A549 (cell line): ENCODE data around the gene VWCE. TPM values are rescaled to one million over a fixed set of nuclear protein-coding genes. Genes with fewer than 3 reads are reported as not detected.

Experiments
- ATAC-seq, 2 experiments: fragments of 200-7000 bp in 1 of 2; fragments of >200 bp in 1 of 2; cut with Nextera tagmentation in 1 of 2; cut with Tn5 transposase in 1 of 2; 3 replicates each; pipeline versions ENCODE4 v1.8.0 to v1.9.1; 2018 to 2020; ENCODE audit warnings: mild to moderate bottlenecking in 1 of 2, moderate library complexity in 1 of 2
- CTCF ChIA-PET: fragments of 300-600 bp; sonication (Branson Sonifier 250); formaldehyde crosslinking; extraction: SDS; loops from one replicate; lab custom pipeline; 2021; ENCODE audit warnings: antibody characterized with exemption, inconsistent platforms; lab: Yijun Ruan, JAX
- POLR2A ChIA-PET: fragments of 350-600 bp; formaldehyde crosslinking; extraction: SDS; loops from one replicate; lab custom pipeline; 2021; ENCODE audit warnings: antibody characterized with exemption, inconsistent platforms; lab: Yijun Ruan, JAX
- DNase-seq, 2 experiments: peaks; one replicate each; pipeline versions ENCODE4 v3.0.0 to v3.0.0-alpha.2; 2011 to 2016; ENCODE audit warnings: low read depth in 1 of 2, low spot score in 1 of 2
- FAIRE-seq: peaks from 2 replicates; lab custom pipeline; 2011; peaks lifted over from hg19 to GRCh38; lab: Jason Lieb, UNC
- H3K27ac ChIP-seq, 2 experiments: fragments of >200 bp; sonication (Bioruptor Twin); formaldehyde crosslinking; 3 replicates each; pipeline ENCODE4 v1.5.1; 2016 to 2017
- H3K4me1 ChIP-seq: fragments of >200 bp; sonication (Bioruptor Twin); formaldehyde crosslinking; 3 replicates; pipeline ENCODE4 v1.6.1; 2016
- H3K4me2 ChIP-seq: fragments of >200 bp; sonication (Bioruptor Twin); formaldehyde crosslinking; 3 replicates; pipeline ENCODE4 v1.6.1; 2016
- H3K4me3 ChIP-seq: fragments of >200 bp; sonication (Bioruptor Twin); formaldehyde crosslinking; 3 replicates; pipeline ENCODE4 v1.5.1; 2016
- H3K9me3 ChIP-seq: fragments of >200 bp; sonication (Bioruptor Twin); formaldehyde crosslinking; 3 replicates; pipeline ENCODE4 v1.6.1; 2016
- CEBPB ChIP-seq, 2 experiments: fragments of >200 bp in 1 of 2; sonication (Bioruptor Twin) in 1 of 2; formaldehyde crosslinking in 1 of 2; IDR thresholded peaks; 2 replicates each; pipeline ENCODE4 v1.6.1; 2012 to 2016
- CHD2 ChIP-seq: fragments of 150-350 bp; IDR thresholded peaks from 2 replicates; pipeline ENCODE4 v1.6.1; 2014; ENCODE audit warnings: low read length; ENCODE audit not compliant: partially characterized antibody
- CTCF ChIP-seq: fragments of >200 bp; sonication (Bioruptor Twin); formaldehyde crosslinking; IDR thresholded peaks from 3 replicates; pipeline ENCODE4 v1.5.1; 2016
- ELK1 ChIP-seq: fragments of 150-350 bp; IDR thresholded peaks from 2 replicates; pipeline ENCODE4 v1.6.1; 2014; ENCODE audit warnings: low read depth, mild to moderate bottlenecking, low read length
- FOXS1 ChIP-seq: fragments of 250-450 bp; sonication (Bioruptor Pico); IDR thresholded peaks from 2 replicates; pipeline ENCODE4 v1.5.0; 2020; ENCODE audit warnings: mild to moderate bottlenecking, moderate library complexity
- HOXB5 ChIP-seq: fragments of 250-450 bp; sonication (Bioruptor Pico); IDR thresholded peaks from 2 replicates; pipeline ENCODE4 v1.5.0; 2020; ENCODE audit warnings: mild to moderate bottlenecking, moderate library complexity
- JUN ChIP-seq, 2 experiments: fragments of >200 bp; sonication (Bioruptor Twin); formaldehyde crosslinking; IDR thresholded peaks; 2 replicates in 1 of 2; 3 replicates in 1 of 2; pipeline ENCODE4 v1.6.1; 2016 to 2017
- JUNB ChIP-seq: fragments of >200 bp; sonication (Bioruptor Twin); formaldehyde crosslinking; IDR thresholded peaks from 2 replicates; pipeline ENCODE4 v1.6.1; 2016
- NFE2L2 ChIP-seq: fragments of 150-350 bp; conservative IDR thresholded peaks from 2 replicates; pipeline ENCODE4 v1.6.1; 2014; ENCODE audit warnings: low read length
- NR3C1 ChIP-seq: fragments of >200 bp; sonication (Bioruptor Twin); formaldehyde crosslinking; IDR thresholded peaks from 3 replicates; pipeline ENCODE4 v1.6.1; 2017
- POLR2A ChIP-seq: IDR thresholded peaks from 2 replicates; pipeline ENCODE4 v1.6.1; 2012; ENCODE audit warnings: mild to moderate bottlenecking, low read length
- RAD21 ChIP-seq, 2 experiments: fragments of >200 bp in 1 of 2; sonication (Bioruptor Twin) in 1 of 2; formaldehyde crosslinking in 1 of 2; IDR thresholded peaks in 1 of 2; conservative IDR thresholded peaks in 1 of 2; 2 replicates in 1 of 2; 3 replicates in 1 of 2; pipeline ENCODE4 v1.6.1; 2012 to 2018; ENCODE audit warnings: inconsistent platforms in 1 of 2
- RCOR1 ChIP-seq: fragments of 150-350 bp; IDR thresholded peaks from 2 replicates; pipeline ENCODE4 v1.6.1; 2014; ENCODE audit warnings: antibody characterized with exemption, low read length, low read depth
- SMC3 ChIP-seq: fragments of >200 bp; sonication (Bioruptor Twin); formaldehyde crosslinking; IDR thresholded peaks from 3 replicates; pipeline ENCODE4 v1.6.1; 2018; ENCODE audit warnings: inconsistent platforms
- SREBF2 ChIP-seq: fragments of 450-650 bp; IDR thresholded peaks from 2 replicates; pipeline ENCODE4 v1.6.1; 2014; ENCODE audit warnings: mild to moderate bottlenecking, moderate library complexity
- ZNF302 ChIP-seq: fragments of 250-450 bp; sonication (Bioruptor Pico); IDR thresholded peaks from 2 replicates; pipeline ENCODE4 v1.9.0; 2021; ENCODE audit warnings: inconsistent platforms, mild to moderate bottlenecking, moderate library complexity
- WGBS: methylation state at CpG from one replicate; pipeline ENCODE4 v1.1.6; 2017; ENCODE audit errors: missing lambda C conversion rate; 5-methylcytosine and 5-hydroxymethylcytosine counted together
- polyA minus RNA-seq: library from RNA; depleted of rRNA, polyadenylated mRNA; stranded (reverse); fragments of >200 nt; gene quantifications from 2 replicates; pipeline ENCODE4 v1.2.3, GENCODE V29; 2011; rRNA and poly(A)+ RNA removed
- polyA plus RNA-seq, 4 experiments: library from polyadenylated mRNA; depleted of rRNA in 3 of 4; stranded (reverse); fragments of >200 nt; fragmentation: RNase III in 1 of 4; extraction: RNeasy Plus Mini Kit Qiagen cat#74134 plus additional on column Dnase treatment in 1 of 4; gene quantifications; 2 replicates in 3 of 4; 3 replicates in 1 of 4; pipeline ENCODE4 v1.2.3, GENCODE V29; 2011 to 2017
- TF ChIP-seq, protein P1 (sequence below): IDR thresholded peaks from 2 replicates; pipeline ENCODE4 v1.6.1; 2012

Gene VWCE
- polyA plus RNA-seq (2011; rRNA removed) (0.53 and 0.65 TPM in 2 replicates), polyA plus RNA-seq (2017; fragmentation: RNase III; extraction: RNeasy Plus Mini Kit Qiagen cat#74134 plus additional on column Dnase treatment) (0.45 to 0.79 TPM (median 0.63 TPM) in 3 replicates), polyA minus RNA-seq (0.45 and 0.58 TPM in 2 replicates)
- 0.42 and 0.51 TPM in 2 replicates for polyA plus RNA-seq (2012; cell fraction: cytosol; rRNA removed)
- 4.1 and 4.5 TPM in 2 replicates for polyA plus RNA-seq (2012; cell fraction: nucleus; rRNA removed)

DNA sequence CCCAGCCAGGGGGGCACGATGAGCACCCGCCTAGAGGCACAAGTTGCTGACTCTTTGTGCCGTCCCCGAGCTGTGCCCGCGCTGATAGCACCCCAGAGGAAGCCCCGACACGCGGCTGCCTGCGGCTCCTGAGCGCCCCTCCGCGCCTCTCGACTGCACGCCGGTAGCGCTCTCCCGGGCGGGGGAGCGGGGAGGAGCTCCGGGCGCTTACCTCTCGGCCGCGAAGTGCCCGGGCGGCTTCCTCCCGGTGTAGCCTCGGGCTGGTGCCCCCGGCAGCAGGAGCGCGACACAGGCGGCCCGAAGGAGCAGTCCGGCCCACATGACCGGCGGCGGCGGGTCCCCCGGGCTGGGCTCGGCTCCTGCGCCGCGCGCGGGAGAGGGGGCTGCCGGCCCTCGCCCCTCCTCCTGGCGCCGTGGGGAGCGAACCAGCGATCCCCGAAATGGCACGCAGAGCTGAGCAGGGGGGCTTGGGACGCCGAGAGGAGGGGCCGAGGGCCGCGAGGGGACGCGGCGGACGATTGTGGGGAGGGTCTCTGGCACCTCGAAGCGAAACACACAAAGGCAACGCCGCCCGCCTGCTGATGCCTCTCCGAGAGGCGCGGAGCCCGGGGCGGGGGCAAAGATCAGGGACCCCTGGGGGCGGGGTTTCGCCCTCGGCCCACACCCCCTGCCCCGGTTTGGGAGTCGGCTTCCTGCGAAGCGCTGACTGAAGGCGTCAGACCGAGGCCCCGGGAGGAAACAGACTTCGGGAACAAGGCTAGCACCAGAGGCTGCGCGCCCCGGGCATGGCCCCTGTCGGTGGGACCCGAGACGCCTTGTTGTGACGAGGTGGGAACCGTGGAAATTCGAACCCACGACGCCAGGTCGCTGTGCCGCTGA lies at the start of gene VWCE:
Gene VWCE (minus strand): TSS at position 600 of the 879 bp plus-strand sequence. CDS start 279 bp downstream, at position 321.
- no peak for FAIRE-seq
- ChIA-PET POLR2A (interaction anchor here (0.6 to 2.1 kb wide), 7 partner anchors 29 to 464 kb away, joined by 3 to 15 read pairs (median 4); partner anchors contain the start of genes CYB561A3, DDB1, TKFC and TMEM138), CTCF (interaction anchor here (0.6 to 2.8 kb wide), 14 partner anchors 10 to 464 kb away, joined by 3 to 28 read pairs (median 3); no protein-coding TSS in a partner anchor)
- Histone ChIP-seq H3K4me2 (peak within 1 kb of the TSS; percentile 100), H3K27ac (peak within 1 kb of the TSS; percentile 81 to 87), H3K4me3 (peak within 1 kb of the TSS; percentile 61), H3K9me3 (no peaks in the 10 kb centered on the region), H3K4me1 (peaks cover 14% of the 10 kb centered on the region; the same call in 1 of the 3 replicates)
- DNase-seq, result peak; percentile 50 to 62
- peak; percentile 80 to 87 for ATAC-seq
- 42% methylated on average over 50 of the region's 97 CpGs for WGBS
- peak in 1 of 2 experiments; percentile 35; a peak in 2 of 5 replicates for TF ChIP-seq JUN (IDR thresholded peaks at IDR 0.05)
- peak; percentile 41 for TF ChIP-seq POLR2A
- TF ChIP-seq, protein P1, sequence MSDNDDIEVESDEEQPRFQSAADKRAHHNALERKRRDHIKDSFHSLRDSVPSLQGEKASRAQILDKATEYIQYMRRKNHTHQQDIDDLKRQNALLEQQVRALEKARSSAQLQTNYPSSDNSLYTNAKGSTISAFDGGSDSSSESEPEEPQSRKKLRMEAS, result peak; percentile 65; the same call in 1 of the 2 replicates
- peak; percentile 36; the same call in 2 of the 3 replicates for TF ChIP-seq SMC3
- TF ChIP-seq NFE2L2, result no peak
- TF ChIP-seq SREBF2, result no peak
- no peak for TF ChIP-seq RCOR1
- no peak for TF ChIP-seq FOXS1
- TF ChIP-seq JUNB, result no peak
- peak; percentile 29; the same call in 2 of the 3 replicates for TF ChIP-seq CTCF
- no peak for TF ChIP-seq NR3C1
- TF ChIP-seq HOXB5 (CRISPR knock-in tag), result no peak
- TF ChIP-seq RAD21 (conservative IDR thresholded peaks at IDR 0.05 in 1 of 2, IDR thresholded peaks at IDR 0.05 in 1 of 2), result peak; percentile 9 to 43; a peak in 4 of 5 replicates
- no peak for TF ChIP-seq CHD2
- no peak for TF ChIP-seq ELK1

- ATAC-seq, result no peak
- WGBS, result 93% methylated on average over 29 of the region's 29 CpGs
- H3K4me3 ChIP-seq, result no peak overlapping the region
- no peaks in the 10 kb centered on the region for H3K4me1 ChIP-seq
- ChIA-PET CTCF (interaction anchor here (0.8 to 33.1 kb wide), 3 partner anchors 8 to 42 kb away, joined by 3 to 521 read pairs (median 10); partner anchors contain the start of gene TMEM216), POLR2A (interaction anchor here (1.2 to 4.8 kb wide), 2 partner anchors 7 to 18 kb away, joined by 3 to 22 read pairs; partner anchors contain the start of genes CYB561A3 and TMEM138)
- no peaks in the 10 kb centered on the region for H3K9me3 ChIP-seq
- no peak overlapping the region for H3K27ac ChIP-seq
- no peak for FAIRE-seq
- TF ChIP-seq ZNF302 (CRISPR knock-in tag), result no peak
- TF ChIP-seq CEBPB (IDR thresholded peaks at IDR 0.05), result no peak
- no peak for DNase-seq
- H3K4me2 ChIP-seq, result no peak overlapping the region
Measured at GRCh38 chr11:61343792-61344745, 49.0 kb upstream of the VWCE start.
